Stimulated activated CD4-positive, alpha-beta T cell treated with anti-CD3 and anti-CD28 coated beads, Interleukin-12 subunit alpha, Interleukin-12 subunit beta, amount 100 ng/mL, for 48 hours (primary cell): Measurements from ENCODE around the gene C1orf167.

Experiments
- DNase-seq, 3 donors: peaks; one replicate each; pipeline ENCODE4 v3.0.0-alpha.2; 2020; ENCODE audit warnings: low read depth in 2 of 3, low spot score in 1 of 3

C1orf167 gene

DNA sequence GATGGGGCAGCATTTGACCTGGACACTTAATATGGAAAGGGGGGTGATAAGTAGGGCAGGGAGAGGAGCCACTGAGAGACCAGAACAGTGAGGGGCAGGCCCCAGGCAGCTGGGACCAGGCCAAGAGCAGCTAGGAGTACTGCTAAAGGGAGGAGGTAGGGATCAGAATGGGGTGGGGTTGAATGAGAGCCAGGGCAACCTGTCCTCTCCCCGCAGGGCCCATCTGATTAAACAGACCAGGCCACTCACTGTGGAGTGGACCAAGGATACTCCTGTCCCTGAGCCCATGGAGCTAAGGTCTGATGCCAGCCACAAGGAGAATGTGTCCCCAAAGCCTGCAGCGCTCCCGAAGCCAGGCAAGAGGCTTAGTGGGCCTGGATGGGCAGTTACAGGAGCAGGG lies 2.1 kb downstream of the C1orf167 start:
- DNase-seq, result no peak

GRCh38 chr1:11764519-11764918 lies 2.5 kb downstream of the C1orf167 start:
- DNase-seq, result no peak

DNA sequence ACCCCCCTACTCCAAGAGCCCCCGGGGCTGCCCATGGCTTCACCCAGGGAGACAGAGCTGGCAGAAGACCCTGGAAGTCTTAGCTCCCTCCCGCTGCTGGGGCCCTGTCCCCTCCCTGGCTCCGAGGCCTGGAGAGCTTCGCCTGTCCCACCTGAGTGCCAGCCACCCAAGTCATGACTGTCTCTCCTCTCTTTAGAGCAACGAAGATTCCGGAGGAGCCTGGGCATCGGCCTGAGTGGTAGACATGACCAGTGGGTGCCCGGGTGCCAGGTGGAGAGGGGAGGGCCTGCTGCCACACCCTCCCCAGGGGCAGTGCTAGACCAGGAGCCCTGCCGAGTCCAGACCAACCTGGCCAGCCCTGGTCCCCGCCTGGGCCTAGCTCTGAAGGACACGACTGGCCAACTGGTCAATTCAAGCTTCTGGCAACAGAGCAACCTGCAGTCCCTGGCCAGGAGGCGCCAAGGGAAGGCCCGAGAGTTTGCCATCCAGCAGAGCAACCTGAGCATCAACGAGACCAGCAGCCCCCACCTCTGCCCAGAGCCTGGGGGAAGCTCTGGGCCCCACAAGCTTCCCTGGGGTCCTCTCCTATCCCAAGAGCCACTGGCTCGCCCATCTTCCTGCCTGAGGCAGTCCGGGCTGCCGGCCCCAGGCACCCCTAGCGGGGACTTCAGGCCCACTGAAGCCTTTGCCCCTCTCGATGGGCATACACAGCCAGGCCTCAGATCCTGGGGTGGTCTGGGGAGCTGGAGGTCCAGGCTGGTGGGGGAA lies 3.9 kb downstream of the C1orf167 start:
- DNase-seq, result no peak

DNA sequence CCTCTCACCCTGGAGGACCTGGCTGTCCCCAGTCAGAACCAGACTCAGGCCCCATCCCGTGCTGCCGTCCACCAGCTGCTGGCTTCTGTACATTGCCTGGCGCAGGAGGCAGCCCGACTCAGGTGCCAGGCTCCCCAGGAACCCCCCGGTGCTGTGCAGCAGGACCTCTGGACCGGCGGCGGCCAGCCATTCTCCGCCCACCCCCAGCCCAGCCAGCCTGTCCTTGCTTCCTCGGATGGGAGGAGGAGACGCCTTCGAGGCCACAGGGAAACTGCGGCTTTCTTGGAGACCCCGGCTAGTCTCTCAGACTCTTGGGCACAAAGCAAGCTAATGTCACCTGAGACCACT lies 4.4 kb downstream of the C1orf167 start:
- DNase-seq, result no peak

DNA sequence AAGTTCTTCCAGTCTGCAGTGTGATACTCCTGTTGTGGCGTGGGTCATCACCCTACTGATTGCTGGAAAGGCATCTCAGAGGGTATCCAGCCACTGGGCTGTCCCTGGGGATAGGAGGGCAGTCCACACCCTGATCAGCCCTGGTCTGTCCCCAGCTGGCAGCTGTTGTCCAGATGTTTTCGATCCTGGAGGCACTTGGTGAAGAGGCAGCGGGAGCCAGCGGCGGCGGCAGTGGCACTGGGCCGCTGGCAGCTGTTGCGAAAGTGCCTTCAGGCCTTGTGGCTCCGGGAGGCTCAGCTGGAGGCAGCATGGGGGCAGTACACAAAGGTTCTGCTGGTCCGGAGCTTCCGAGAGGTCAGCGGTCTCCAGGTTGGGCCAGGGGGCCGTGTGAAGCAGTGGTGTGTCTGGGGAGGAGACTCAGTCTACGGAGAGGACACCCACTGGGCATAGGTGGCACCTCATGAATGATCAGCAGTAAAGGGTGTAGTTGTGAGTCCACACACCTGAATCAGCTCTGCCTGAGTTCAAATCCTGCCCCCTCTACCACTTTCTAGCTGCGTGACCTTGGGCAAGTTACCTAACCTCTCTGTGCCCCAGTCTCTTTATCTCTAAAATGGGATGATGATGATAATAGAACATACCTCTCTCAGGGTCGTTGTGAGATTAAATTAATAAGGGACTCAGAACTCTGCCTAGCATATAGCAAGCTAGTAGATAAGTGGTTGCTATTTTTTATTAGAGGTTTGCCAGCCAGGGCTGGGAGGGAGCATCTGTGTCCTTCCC lies 6.1 kb downstream of the C1orf167 start:
- no peak for DNase-seq

GRCh38 chr1:11768821-11769220 lies 6.8 kb downstream of the C1orf167 start:
- no peak for DNase-seq

DNA sequence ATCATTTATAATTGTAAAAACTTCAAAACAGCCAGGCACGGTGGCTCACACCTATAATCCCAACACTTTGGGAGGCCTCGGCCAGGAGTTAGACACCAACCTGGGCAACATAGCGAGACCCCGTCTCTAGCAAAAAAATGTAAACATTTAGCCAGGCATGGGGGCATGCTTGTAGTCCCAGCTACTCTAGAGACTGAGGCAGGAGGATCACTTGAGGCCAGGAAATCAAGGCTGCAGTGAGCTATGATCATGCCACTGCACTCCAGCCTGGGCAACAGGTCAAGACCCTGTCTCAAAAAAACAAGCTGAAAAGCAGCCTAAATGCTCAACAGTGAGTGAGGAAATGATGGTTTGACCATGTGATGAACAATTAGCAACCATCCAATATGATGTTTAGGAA lies 7.3 kb downstream of the C1orf167 start:
- no peak for DNase-seq

- no peak for DNase-seq
Observed at GRCh38 chr1:11770011-11770410, 8.0 kb downstream of the C1orf167 start.

GRCh38 chr1:11771481-11772043 lies 9.6 kb downstream of the C1orf167 start:
- DNase-seq, result no peak

GRCh38 chr1:11772458-11772857 lies 10.5 kb downstream of the C1orf167 start:
- no peak for DNase-seq

DNA sequence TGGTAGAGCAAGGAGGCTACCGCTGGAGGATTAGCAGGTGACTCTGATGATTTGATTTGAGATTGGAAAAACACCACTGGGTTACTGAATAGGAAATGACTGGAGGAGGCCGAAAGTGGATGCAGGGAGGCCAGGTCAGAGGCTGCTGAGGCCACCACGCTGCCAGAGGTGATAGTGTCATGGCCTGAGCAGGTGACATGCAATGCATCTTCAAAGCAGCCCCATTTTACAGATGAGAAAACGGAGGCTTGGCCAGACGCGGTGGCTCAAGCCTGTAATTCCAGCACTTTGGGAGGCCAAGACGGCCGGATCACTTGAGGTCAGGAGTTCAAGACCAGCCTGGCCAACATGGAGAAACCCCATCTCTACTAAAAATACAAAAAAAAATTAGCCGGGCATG lies 12.8 kb downstream of the C1orf167 start:
- no peak for DNase-seq

GRCh38 chr1:11777658-11778322 lies 15.8 kb downstream of the C1orf167 start:
- DNase-seq, result no peak

DNA sequence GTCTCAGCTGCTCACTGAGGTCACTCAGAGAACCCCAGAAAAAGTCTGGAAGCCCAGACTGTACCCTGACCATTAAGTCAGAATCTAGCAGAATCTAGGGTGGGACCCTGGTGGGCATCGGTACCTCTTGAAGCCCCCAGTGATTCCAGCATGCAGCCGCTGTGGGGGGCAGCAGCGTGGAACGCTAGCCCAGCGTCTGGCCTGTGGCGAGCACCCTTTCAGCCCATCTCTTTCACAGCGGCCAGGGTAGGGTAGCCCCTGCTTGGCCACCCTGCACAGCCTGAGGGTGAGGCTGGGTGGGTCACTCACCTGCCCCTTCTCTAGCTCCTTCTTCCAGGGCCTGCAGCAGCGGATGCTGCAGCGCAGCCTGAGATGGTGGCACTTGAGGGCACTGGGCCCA lies 16.3 kb downstream of the C1orf167 start:
- DNase-seq, result no peak

- no peak for DNase-seq
Observed at GRCh38 chr1:11778844-11779623, 17.0 kb downstream of the C1orf167 start.

- DNase-seq, result no peak
Observed at GRCh38 chr1:11779715-11780379, 17.9 kb downstream of the C1orf167 start.

- no peak for DNase-seq
Observed at GRCh38 chr1:11780380-11781147, 18.6 kb downstream of the C1orf167 start.

GRCh38 chr1:11781297-11781696 lies 19.3 kb downstream of the C1orf167 start:
- no peak for DNase-seq

DNA sequence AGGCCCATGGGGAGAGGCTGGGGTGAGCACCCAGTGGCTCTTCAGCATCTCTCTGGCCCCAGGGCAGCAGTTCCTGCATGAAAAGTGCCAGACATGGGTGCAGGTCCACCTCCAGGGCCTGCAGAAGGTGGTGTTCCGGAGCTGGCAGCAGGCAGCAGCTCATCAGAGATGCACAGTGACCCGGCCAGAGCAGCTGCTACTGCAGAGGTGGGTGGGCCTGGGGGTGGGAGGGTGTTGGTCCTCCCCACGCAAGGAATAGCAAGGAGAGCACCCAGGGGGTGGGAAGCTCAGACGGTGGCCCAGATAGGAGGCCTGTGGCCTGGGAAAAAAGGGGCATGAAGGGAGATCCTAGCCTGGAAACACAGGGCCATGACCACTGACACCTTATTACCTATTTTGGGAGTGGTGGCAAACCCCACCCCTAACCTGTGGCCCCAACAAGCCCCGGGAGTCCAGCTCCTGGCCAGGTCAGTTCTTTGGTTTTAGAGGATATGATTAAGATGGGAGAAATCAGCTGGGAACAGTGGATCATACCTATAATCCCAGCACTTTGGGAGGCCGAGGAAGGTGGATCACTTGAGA lies 20.2 kb downstream of the C1orf167 start:
- DNase-seq, result no peak

GRCh38 chr1:11783556-11783955 lies 21.6 kb downstream of the C1orf167 start:
- no peak for DNase-seq
